DMS 273 (cell line): ENCODE data around the gene ADGRG3.

Experiments used
- DNase-seq: peaks from one replicate; lab custom pipeline; 2025; ENCODE audit not compliant: unreplicated experiment; lab: John Stamatoyannopoulos, UW

ADGRG3 gene

GRCh38 chr16:57645691-57646387 lies 22.3 kb upstream of the ADGRG3 start:
- DNase-seq = no peak

- DNase-seq = no peak
Measured at GRCh38 chr16:57646388-57647039, 21.6 kb upstream of the ADGRG3 start.

DNA sequence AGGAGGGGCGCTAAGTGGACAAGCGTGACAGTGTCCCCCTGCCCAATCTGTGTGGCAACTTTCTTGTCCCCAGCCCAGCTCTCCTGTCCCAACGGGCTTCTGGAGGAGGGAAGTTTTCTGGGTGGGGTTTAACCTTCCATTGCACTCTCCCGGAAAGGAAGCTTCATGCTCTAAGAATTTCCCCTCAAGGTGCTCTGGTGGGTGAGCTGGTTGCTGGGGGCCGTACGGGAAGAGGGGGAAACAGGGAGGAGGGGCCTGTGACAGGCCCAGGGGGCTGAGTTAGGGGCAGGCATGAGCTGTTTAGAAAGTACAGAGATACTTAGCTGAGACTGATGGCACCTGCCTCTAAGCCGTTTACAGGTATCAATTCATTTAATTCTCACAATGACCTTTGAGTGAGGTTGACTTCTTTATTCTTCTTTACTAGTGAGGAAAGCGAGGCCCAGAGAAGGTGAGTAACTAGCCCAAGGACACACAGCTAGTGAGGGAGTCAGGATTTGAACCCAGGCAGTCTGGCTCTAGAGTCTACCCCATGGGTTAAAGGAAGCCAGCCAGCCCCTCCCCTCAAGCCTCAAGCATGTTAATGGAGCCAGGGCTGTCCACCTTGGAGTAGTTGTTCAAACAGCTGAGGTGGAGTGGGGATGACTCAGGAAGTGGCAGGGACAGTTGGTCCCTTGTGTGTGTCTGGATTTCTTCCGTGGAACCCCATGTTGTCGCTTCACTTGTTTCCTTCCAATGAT lies 20.8 kb upstream of the ADGRG3 start:
- no peak for DNase-seq

DNA sequence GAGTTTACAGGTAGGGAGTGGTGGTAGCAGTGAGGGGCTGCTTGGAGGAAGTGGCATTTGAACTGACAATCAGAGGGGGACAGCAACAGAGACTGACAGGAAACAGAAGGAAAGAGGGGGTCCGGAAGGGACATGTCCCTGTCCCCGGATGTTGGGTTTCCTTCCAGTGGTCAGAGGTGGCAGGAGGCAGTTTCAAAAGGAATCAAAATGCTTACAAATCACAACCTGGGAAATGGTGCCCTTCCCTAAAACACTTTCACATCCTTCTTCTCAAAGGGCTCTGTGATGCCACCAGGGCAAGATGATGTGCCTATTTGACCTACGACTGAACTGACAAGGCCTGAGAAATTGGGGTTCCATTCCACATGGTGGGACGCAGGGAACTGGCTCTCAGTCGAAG lies 20.0 kb upstream of the ADGRG3 start:
- DNase-seq = no peak

DNA sequence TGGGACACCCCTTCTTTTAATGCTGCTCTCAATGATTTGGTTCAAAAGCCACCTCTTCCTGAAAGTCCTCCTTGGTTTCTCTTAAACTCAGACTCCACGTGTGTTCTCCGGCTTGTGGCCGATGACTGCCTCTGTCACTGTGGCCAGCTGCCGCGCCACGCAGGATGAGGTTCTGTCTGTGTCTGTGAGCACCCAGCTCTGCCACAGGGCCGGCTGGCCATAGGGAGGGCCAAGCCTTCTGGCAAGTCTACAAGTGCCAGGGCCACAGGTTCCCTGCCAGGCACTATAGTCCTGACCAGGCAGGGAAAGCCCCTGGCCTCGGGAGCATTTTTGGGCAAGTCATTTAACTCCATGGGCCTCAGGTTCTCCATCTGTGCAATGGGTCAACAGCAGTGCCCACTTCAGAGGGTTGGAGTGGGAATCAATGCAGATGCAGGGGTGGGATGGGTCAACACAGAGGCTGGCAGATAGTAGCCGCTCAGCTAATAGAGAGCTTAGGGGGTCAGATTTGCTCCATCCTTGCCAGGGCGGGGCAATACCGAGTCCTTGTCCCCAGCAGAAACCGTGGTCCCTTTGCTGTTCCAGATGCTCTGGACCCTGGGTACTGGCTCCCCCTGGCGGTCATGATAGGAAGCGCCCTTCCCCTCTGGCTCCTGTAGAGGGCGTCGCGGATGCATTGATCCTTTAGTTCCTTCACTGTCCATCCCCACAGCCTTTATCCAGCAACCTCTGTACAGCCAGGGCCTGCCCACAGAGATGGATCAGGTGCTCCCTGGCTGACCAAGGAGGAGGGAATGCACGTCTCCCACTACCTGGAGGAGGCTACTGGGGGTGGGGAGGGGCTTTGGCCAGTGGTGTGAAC lies 19.3 kb upstream of the ADGRG3 start:
- DNase-seq = peak; percentile 90

DNA sequence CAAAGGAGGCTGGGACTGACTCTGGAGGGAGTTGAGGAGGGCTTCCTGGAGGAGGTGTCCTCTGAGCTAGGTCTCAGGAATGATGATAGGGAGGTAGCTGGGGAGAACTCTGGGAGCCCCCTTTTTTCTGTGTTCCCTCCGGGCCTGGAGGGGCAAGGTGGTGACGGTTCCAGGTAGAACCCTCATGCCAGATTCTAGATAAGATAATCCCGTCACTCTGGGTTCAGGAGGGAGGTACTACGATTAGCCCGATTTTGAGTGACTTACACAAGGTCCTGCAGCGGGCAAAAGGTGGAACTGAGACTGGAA lies 18.7 kb upstream of the ADGRG3 start:
- DNase-seq = no peak

DNA sequence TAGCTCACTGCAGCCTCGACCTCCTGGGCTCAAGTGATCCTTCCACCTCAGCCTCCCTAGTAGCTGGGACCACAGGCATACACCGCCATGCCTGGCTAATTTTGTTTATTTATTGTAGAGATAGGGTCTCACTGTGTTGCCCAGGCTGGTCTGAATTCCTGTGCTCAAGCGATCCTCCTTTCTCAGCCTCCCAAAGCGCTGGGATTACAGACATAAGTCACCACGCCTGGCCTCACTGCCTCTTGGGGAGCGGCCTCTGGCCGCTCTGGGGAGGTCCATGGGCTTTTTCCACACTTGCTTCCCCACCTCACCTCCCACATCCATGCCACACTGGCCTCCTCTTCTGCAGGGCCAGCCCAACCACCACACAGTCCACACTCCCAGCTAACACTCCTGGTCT lies 18.3 kb upstream of the ADGRG3 start:
- no peak for DNase-seq

DNA sequence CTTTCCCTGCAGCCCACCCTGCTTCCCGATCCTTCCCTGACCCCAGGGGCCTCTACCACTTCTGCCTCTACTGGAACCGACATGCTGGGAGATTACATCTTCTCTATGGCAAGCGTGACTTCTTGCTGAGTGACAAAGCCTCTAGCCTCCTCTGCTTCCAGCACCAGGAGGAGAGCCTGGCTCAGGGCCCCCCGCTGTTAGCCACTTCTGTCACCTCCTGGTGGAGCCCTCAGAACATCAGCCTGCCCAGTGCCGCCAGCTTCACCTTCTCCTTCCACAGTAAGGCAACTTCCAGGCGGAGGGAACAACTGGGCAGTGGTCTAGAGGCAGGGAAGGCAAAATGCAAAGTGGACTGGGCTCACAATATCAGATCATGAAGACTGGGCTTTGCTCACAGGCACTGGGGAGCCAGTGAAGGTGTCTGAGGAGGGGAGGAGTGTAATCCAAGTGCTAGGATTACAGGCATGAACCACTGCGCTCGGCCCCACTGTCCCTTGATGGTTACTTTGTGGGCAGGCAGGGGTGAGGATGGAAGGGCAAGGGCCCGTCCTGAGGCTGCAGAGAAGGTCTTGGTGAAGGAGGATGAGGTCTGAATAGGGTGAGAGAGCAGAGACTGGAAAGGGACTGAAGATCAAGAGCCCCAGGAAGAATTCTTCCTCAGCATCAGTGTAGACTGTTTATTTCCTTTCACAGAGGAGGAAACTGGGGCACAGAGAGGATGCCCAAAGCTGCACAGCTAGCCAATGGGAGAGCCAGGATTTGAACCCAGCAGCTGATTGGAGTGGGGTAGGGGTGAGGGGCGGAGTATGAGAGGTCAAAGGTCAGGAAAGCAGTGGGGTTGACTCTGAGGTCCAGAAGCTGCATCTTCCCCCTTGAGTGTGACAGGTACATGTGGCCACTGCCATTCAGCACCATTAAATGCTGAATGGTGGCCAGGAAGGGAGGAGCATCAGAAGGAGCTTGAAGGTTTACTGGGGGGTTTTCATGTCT lies 16.5 kb upstream of the ADGRG3 start:
- peak; percentile 42 for DNase-seq

DNA sequence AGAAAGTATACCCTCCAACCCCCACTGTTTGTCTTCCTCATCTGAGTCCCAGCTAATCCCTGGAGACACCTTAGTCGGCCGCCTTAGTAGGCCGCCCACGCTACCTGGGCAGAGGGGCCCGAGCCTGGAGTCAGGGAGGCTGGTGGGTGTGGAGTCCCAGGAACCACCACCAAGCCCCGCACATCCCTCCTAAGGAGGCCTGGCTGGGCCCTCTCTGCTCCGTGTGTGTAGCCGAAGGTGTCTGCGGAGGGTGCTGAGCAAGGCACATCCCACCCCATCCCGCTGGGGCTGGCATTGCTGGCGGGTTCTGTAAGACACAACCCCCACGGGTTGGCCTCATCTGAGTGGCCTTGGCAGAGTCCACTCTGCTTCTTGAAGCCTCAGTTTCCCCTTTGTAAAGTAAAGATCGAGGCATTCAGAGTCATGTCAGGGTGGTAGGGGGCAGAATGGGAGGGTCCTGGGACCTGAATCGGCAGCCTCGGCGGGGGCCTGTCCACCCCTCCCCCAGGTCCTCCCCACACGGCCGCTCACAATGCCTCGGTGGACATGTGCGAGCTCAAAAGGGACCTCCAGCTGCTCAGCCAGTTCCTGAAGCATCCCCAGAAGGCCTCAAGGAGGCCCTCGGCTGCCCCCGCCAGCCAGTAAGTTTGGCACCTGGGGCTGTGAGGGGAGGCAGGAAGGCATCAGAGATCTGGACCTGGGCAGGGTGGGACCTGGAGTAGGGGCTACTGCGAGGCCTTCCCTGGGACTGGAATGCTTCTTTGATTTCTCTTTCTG lies 15.2 kb upstream of the ADGRG3 start:
- DNase-seq = no peak

DNA sequence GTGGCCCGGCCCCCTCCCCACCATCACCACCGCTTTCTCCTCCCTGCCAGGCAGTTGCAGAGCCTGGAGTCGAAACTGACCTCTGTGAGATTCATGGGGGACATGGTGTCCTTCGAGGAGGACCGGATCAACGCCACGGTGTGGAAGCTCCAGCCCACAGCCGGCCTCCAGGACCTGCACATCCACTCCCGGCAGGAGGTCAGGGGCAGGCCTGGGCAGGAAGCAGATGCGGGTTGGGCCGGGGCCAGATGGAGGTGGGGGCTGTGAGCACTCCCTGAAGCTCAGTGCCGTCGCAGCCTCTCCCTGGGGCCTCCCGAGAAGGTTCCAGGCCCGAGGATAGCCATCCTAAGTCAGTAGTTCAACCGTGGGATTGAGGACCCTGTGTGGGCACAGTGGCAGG lies 14.2 kb upstream of the ADGRG3 start:
- peak; percentile 78 for DNase-seq

- no peak for DNase-seq
Measured at GRCh38 chr16:57656342-57656955, 11.7 kb upstream of the ADGRG3 start.

GRCh38 chr16:57657228-57657627 lies 10.9 kb upstream of the ADGRG3 start:
- no peak for DNase-seq

- no peak for DNase-seq
Measured at GRCh38 chr16:57658130-57658877, 9.8 kb upstream of the ADGRG3 start.

DNA sequence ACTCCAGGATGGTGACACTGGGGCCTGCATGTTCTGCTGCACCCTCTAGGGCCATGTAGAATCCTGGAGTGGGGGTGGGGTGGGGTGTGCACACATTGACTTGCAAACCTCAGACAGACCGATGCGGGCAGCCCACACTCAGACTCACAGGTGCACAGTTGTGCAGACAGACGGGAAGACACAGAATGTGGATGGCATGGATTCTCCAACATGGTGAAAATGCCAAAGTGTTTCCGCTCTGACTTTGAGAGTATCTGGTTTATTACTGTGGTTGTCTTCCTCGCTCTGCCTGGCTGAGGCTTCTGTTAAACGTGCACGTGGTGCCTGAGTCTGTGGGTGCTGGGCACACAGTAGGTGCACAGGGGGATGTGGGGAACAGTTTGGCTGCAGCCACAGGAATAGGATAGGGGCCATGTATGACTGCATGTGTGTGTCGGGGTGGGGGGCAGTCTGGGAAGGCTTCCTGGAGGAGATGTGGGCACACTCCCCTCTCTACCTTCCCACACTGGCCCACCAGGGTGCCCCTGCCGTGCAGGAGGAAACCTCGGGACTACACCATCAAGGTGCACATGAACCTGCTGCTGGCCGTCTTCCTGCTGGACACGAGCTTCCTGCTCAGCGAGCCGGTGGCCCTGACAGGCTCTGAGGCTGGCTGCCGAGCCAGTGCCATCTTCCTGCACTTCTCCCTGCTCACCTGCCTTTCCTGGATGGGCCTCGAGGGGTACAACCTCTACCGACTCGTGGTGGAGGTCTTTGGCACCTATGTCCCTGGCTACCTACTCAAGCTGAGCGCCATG lies 9.0 kb upstream of the ADGRG3 start:
- DNase-seq = no peak

DNA sequence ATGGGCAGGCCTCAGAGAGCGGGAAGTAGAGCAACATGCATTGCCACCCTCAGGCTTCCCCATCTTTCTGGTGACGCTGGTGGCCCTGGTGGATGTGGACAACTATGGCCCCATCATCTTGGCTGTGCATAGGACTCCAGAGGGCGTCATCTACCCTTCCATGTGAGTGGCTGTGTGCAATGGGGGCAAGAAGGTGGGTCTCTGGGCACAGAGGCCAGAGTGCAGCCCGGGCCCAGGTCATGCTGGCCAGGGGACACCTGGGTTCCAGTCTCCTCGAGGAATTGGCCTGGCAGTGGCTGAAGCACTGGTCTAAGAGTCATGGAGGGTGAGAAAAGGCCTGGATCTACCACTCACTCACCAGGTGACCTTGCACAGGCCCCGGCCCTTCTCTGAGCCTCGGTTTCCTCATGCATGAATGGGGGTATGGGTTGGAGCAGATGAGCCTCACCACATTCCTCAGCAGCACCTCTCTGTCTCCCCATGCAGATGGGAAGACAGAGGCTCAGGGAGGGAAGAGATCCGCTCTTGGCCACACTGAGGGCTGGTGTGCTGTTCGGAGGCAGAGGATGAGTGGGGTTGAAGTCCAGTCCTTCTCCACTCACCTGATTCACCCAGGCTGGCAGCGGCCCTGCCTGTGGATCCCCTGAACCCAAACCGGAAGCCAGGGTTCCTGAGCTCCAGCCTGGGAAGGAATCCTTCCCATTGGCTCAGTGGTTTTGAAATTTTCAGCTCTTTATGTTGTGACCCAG lies 7.2 kb upstream of the ADGRG3 start:
- DNase-seq = no peak

GRCh38 chr16:57661510-57661909 lies 6.6 kb upstream of the ADGRG3 start:
- no peak for DNase-seq
